Measurements from ENCODE around the gene CBFB. TPM values are rescaled to one million over a fixed set of nuclear protein-coding genes. Genes with fewer than 3 reads are reported as not detected.
"Not testable (repeated sequence)": the region's sequence is repeated elsewhere in the genome, so short reads cannot be mapped to it uniquely, and the experiment has no call there.

CBFB gene
- total and polyA plus RNA-seq, 5 donors, result 15.7 to 39.3 (median 26.5) TPM

DNA sequence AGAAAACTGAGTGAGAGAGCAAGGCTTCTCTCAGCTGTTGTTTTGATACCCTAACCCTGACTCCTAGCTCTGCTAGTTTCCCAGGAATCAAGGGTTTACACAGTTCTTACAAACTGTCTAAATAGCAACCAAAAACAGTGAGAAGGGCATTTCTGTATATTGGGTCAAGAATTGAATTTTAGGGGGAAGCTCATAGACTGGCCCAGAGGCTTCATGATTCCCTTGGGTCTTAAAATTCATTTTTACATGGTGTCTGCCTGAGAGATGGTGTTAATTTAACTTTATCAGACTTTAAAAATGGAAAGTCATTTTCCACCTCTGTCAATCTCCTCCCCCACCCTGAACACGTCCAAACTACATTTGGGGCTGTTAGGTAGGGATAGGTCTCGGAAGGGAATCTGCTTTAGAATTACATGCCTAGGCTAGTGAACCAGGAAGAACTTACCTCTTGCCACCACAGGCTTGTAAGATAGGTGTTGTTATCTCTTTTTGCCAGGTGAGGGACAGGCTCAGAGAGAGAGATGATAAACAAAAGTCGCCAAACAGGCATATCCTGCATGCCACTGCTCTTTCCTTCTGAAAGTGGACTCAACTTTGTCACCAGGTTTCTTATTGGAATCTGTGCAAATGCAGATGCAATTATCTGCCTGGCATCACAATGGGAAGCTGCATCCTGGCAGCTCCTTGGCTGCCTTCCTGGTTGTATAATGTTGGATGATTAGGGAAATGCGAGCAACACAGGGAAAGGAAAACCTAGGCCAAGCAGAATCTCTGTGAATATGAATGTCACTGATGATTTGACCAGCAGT is 83.8 kb downstream of the CBFB start:
- no peak for DNase-seq
- Histone ChIP-seq H3K9me3 (ENCODE audit: control insufficient read depth, low read length) (no peaks in the 10 kb centered on the region), H3K27me3 (ENCODE audit: control insufficient read depth, insufficient read depth) (no peaks in the 10 kb centered on the region), H3K4me3 (ENCODE audit: low read length) (no peak overlapping the region), H3K27ac (ENCODE audit: low read length) (no peak overlapping the region), H3K4me1 (ENCODE audit: control insufficient read depth, insufficient read depth, low read length) (peaks cover 3% of the 10 kb centered on the region)
- 69% methylated on average over 4 of the region's 4 CpGs for WGBS
- intact Hi-C loops (cut with DNase I), result loop anchor here in 1 of 4 donors (5.0 kb wide), 1 partner anchor 35 kb away; no protein-coding TSS in a partner anchor
- ATAC-seq, result no peak

DNA sequence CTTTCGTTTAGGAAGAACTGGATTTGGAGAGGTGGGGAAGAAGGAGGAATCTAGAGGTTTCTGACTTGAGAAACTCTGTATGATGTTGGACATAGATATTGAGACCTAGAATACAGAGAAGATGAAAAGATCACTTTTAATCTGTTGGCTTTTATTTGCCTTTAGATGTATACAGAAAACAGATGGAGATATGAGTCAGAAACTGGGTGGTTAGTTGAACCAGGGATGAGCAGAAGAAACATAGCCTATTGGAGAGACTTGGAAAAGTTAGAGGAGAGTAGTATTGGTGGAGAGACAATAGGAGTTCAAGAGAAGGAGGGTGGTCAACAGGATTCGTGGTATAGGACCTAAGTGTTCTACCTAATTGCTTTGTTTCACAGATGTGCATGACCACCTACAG is 85.8 kb downstream of the CBFB start:
- Histone ChIP-seq H3K27ac (ENCODE audit: low read length) (no peak overlapping the region), H3K4me1 (ENCODE audit: control insufficient read depth, insufficient read depth, low read length) (no peaks in the 10 kb centered on the region), H3K27me3 (ENCODE audit: control insufficient read depth, insufficient read depth) (no peaks in the 10 kb centered on the region), H3K9me3 (ENCODE audit: control insufficient read depth, low read length) (no peaks in the 10 kb centered on the region), H3K4me3 (ENCODE audit: low read length) (no peak overlapping the region)
- DNase-seq (no peak), ATAC-seq (no peak)
- intact Hi-C loops (cut with DNase I), result loop anchor here in 1 of 4 donors (5.0 kb wide), 1 partner anchor 33 kb away; no protein-coding TSS in a partner anchor
- WGBS, result 73% methylated on average over 2 of the region's 2 CpGs

DNA sequence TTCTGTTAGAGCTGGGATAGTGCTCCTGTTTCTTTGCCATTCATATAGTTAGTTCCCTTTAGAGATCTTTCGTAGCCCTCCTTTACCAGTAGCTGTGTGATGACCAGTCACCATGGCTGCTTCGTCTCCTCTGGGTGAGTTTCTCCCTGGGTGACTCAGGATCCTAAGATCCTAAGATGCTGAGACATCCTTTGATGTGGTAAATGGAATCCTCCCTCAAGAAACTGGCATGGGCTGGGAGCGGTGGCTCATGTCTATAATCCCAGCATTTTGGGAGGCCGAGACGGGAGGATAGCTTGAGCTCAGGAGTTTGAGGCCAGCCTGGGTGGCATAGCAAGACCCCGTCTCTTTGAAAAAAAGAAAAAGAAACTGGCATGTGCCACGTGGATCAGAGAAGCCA is 86.7 kb downstream of the CBFB start:
- Histone ChIP-seq H3K27me3 (ENCODE audit: control insufficient read depth, insufficient read depth) (no peaks in the 10 kb centered on the region), H3K9me3 (ENCODE audit: control insufficient read depth, low read length) (no peaks in the 10 kb centered on the region), H3K27ac (ENCODE audit: low read length) (no peak overlapping the region), H3K4me3 (ENCODE audit: low read length) (no peak overlapping the region), H3K4me1 (ENCODE audit: control insufficient read depth, insufficient read depth, low read length) (no peaks in the 10 kb centered on the region)
- intact Hi-C loops (cut with DNase I), result no loop called here
- 84% methylated on average over 7 of the region's 7 CpGs for WGBS
- ATAC-seq (no peak), DNase-seq (no peak)

DNA sequence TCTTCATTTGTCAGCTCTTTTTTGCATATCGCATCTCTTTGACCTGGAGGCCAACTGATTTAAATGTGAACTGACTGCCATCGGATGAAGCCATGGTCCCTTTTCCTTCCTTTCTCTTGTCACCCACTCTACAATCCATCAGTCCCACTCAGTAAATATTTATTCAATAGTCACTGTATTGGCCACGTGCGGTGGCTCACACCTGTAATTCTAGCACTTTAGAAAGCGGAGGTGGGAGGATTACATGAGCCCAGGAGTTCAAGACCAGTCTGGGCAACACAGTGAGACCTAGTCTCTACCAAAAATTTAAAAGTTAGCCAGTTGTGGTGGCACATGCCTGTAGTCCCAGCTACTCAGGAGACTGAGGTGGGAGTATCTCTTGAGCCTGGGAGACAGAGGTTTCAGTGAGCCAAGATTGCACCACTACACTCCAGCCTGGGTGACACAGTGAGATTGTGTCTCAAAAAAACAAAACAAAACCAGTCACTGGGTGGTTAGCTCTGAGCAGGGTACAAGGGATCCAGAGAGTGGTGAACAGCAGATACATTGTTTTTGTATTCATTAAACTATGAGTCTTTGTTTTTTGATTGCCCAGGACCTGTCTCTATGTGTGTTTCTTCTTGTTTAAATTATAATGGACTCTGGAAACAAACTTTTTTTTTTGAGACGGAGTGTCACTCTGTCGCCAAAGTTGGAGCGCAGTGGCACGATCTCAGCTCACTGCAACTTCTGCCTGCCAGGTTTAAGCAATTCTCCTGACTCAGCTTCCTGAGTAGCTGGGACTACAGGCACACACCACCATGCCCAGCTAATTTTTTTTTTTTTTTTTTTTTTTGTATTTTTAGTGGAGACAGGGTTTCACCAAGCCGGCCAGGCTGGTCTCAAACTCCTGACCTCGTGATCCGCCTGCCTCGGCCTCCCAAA is 87.7 kb downstream of the CBFB start:
- H3K4me3 ChIP-seq (ENCODE audit: low read length), result no peak overlapping the region
- intact Hi-C loops (cut with DNase I), result no loop called here
- no peak overlapping the region for H3K27ac ChIP-seq (ENCODE audit: low read length)
- H3K4me1 ChIP-seq (ENCODE audit: control insufficient read depth, insufficient read depth, low read length), result no peaks in the 10 kb centered on the region
- ATAC-seq, result peak in 1 of 2 donors; percentile 18
- WGBS, result 84% methylated on average over 13 of the region's 13 CpGs
- no peaks in the 10 kb centered on the region for H3K27me3 ChIP-seq (ENCODE audit: control insufficient read depth, insufficient read depth)
- H3K9me3 ChIP-seq (ENCODE audit: control insufficient read depth, low read length), result no peaks in the 10 kb centered on the region
- DNase-seq, result no peak

DNA sequence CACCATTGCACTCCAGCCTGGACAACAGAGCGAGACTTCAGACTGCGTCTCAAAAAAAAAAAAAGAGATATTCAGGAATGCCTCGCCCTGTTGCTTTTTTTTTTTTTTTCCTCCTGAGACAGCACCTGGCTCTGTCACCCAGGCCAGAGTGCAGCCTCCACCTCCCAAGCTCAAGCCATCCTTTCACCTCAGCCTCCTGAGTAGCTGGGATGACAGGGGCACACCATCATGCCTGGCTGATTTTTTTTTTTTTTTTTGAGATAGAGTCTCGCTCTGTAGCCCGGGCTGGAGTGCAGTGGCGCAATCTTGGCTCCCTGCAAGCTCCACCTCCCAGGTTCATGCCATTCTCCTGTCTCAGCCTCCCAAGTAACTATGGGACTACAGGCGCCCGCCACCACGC is 88.8 kb downstream of the CBFB start:
- WGBS, result 93% methylated on average over 9 of the region's 9 CpGs
- ATAC-seq (no peak), DNase-seq (no peak)
- H3K9me3 ChIP-seq (ENCODE audit: control insufficient read depth, low read length), result no peaks in the 10 kb centered on the region
- H3K27ac ChIP-seq (ENCODE audit: low read length), result no peak overlapping the region
- H3K4me1 ChIP-seq (ENCODE audit: control insufficient read depth, insufficient read depth, low read length), result no peaks in the 10 kb centered on the region
- no peak overlapping the region for H3K4me3 ChIP-seq (ENCODE audit: low read length)
- H3K27me3 ChIP-seq (ENCODE audit: control insufficient read depth, insufficient read depth), result no peaks in the 10 kb centered on the region
- intact Hi-C loops (cut with DNase I), result no loop called here

DNA sequence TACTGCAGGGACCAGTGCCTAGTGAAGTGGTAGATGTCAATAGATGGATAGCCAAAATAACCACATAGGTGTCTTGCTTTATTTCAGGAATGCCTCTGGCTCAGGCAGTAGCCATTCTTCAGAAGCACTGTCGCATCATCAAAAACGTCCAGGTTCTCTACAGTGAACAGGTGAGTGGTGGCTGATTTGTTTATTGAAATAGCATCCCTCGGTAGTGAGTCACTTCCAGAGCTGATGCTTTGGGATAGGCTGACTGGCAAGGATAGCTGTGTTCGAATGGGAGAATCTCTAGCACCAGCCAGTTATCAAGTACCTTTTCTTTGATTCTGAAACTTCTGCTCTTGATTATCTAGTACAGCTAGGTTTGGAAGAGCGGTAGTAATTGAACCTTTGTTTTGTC is 91.1 kb downstream of the CBFB start:
- ATAC-seq, result no peak

DNA sequence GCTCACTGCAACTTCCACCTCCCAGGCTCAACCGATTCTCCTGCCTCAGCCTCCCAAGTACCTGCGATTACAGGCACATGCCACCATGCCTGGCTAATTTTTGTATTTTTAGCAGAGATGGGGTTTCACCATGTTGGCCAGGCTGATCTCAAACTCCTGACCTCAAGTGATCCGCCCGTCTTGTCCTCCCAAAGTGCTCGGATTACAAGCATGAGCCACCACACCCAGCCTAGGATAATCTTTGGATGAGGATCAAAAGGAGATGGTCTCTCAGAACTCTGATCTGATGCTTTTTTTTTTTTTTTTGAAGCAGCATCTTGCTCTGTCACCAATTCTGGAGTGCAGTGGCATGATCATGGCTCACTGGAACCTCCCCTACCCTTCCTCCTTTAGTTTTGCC is 93.8 kb downstream of the CBFB start:
- H3K27ac ChIP-seq (ENCODE audit: low read length); H3K4me1 ChIP-seq (ENCODE audit: control insufficient read depth, insufficient read depth, low read length); H3K4me3 ChIP-seq (ENCODE audit: low read length); H3K27me3 ChIP-seq (ENCODE audit: control insufficient read depth, insufficient read depth); DNase-seq; intact Hi-C loops (cut with DNase I); H3K9me3 ChIP-seq (ENCODE audit: control insufficient read depth, low read length); ATAC-seq: not testable (repeated sequence)
- WGBS, result 97% methylated on average over 5 of the region's 5 CpGs

More for the DNA sequence above, 91.1 kb downstream of the CBFB start:
- DNase-seq, result no peak
- H3K27me3 ChIP-seq (ENCODE audit: control insufficient read depth, insufficient read depth), result no peaks in the 10 kb centered on the region
- intact Hi-C loops (cut with DNase I), result no loop called here
- no peak overlapping the region for H3K27ac ChIP-seq (ENCODE audit: low read length)
- no peak overlapping the region for H3K4me3 ChIP-seq (ENCODE audit: low read length)
- H3K9me3 ChIP-seq (ENCODE audit: control insufficient read depth, low read length), result no peaks in the 10 kb centered on the region
- no peaks in the 10 kb centered on the region for H3K4me1 ChIP-seq (ENCODE audit: control insufficient read depth, insufficient read depth, low read length)
- 90% methylated on average over 5 of the region's 5 CpGs for WGBS

DNA sequence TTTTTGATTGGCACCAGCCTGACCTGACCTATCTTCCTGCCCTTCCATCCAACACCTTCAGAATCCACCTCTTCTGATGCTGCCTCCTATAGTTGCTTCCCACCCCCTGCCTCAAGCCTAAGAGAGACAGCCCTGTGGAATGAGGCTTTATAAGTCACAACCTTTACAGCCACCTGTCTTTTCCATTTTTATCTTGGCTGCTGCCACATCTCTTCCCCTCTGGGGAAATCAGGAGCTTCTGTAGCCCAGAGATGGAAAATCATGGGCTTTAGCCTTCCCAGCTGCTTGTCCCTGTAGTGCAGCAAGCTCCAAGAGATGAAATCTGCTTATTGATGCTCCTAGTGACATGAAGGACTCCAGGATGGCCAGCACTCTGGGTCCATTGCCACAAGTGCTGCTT is 99.5 kb downstream of the CBFB start:
- ATAC-seq, result no peak
- Histone ChIP-seq H3K27me3 (ENCODE audit: control insufficient read depth, insufficient read depth) (no peaks in the 10 kb centered on the region), H3K27ac (ENCODE audit: low read length) (no peak overlapping the region), H3K4me3 (ENCODE audit: low read length) (no peak overlapping the region), H3K4me1 (ENCODE audit: control insufficient read depth, insufficient read depth, low read length) (no peaks in the 10 kb centered on the region), H3K9me3 (ENCODE audit: control insufficient read depth, low read length) (no peaks in the 10 kb centered on the region)
- intact Hi-C loops (cut with DNase I), result no loop called here
- DNase-seq, result no peak

DNA sequence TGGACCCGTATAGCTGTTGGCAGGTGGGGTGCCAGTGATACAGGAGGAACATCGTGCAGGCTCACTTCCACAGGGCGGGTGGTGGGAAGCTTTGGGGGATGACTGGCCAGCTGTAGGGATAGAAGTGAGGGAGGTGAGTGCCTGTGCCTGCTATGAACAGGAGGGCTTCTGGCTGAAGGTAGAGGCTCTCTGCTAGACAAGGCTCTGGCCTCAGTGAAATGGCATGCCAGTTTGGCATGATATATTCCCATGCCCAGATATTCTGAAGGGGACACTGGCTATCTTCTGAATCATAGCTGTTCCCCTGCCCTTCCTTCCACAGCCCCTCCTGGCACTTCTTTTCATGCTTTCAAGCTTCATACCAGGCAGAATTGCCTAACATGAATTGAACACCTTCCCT is 99.9 kb downstream of the CBFB start:
- Histone ChIP-seq H3K4me1 (ENCODE audit: control insufficient read depth, insufficient read depth, low read length) (no peaks in the 10 kb centered on the region), H3K27ac (ENCODE audit: low read length) (no peak overlapping the region), H3K9me3 (ENCODE audit: control insufficient read depth, low read length) (no peaks in the 10 kb centered on the region), H3K27me3 (ENCODE audit: control insufficient read depth, insufficient read depth) (no peaks in the 10 kb centered on the region), H3K4me3 (ENCODE audit: low read length) (no peak overlapping the region)
- 94% methylated on average over 3 of the region's 3 CpGs for WGBS
- ATAC-seq (no peak), DNase-seq (no peak)
- intact Hi-C loops (cut with DNase I), result no loop called here

DNA sequence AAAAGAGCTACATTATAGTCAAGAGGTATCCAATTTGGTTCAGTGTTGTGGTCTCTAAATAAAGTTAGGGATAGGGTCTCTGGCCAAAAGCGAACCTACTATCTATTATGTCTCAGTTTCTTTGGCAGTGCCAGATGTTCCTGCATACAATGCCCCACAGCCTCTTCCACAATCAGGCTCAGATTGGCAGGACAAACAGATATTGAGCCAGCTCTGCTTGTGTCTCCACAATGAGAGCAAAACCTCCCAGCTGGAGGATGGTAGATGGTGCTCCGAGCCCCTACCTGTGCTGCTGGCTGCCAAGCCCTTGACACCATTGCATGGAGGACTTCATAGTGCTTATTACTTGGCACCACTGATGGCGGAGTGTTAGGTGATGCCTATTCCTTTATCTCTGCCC is 100.5 kb downstream of the CBFB start:
- WGBS, result 87% methylated on average over 3 of the region's 3 CpGs

DNA sequence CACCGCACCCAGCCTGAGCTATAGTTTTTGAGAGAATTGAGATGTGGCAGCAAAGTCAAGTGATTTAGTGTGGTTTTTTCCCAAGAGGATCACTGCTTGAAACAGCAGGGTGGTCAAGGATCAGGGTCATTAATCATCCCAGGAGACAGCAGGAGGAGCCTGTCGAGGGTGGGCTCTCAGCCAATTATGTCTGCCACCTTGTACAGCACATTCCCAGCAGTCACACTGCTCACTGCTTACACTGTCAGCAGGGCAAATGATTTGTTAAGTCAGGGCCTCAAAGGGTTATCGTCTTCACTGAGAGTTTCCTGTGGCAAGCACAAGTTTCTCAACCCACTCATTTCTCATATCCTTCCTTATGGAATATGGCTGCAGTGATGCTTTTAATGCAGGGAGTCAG is 108.7 kb downstream of the CBFB start:
- no peaks in the 10 kb centered on the region for H3K4me1 ChIP-seq (ENCODE audit: control insufficient read depth, insufficient read depth, low read length)
- intact Hi-C loops (cut with DNase I), result no loop called here
- no peaks in the 10 kb centered on the region for H3K27me3 ChIP-seq (ENCODE audit: control insufficient read depth, insufficient read depth)
- ATAC-seq (no peak), DNase-seq (no peak)
- no peak overlapping the region for H3K27ac ChIP-seq (ENCODE audit: low read length)
- H3K4me3 ChIP-seq (ENCODE audit: low read length), result no peak overlapping the region
- WGBS, result 46% methylated on average over 3 of the region's 3 CpGs
- H3K9me3 ChIP-seq (ENCODE audit: control insufficient read depth, low read length), result no peaks in the 10 kb centered on the region

More for the DNA sequence above, 100.5 kb downstream of the CBFB start:
- DNase-seq, result no peak
- ATAC-seq, result no peak
- Histone ChIP-seq H3K4me1 (ENCODE audit: control insufficient read depth, insufficient read depth, low read length) (no peaks in the 10 kb centered on the region), H3K27me3 (ENCODE audit: control insufficient read depth, insufficient read depth) (no peaks in the 10 kb centered on the region), H3K9me3 (ENCODE audit: control insufficient read depth, low read length) (no peaks in the 10 kb centered on the region), H3K27ac (ENCODE audit: low read length) (no peak overlapping the region), H3K4me3 (ENCODE audit: low read length) (no peak overlapping the region)
- intact Hi-C loops (cut with DNase I), result no loop called here
